Epithelial cell of proximal tubule (primary cell): ENCODE results near the gene SMIM36. TPM values are rescaled to one million over a fixed set of nuclear protein-coding genes. Genes with fewer than 3 reads are reported as not detected.
"Not testable (repeated sequence)": the region's sequence is repeated elsewhere in the genome, so short reads cannot be mapped to it uniquely, and the experiment has no call there.

ENCODE experiments used
- DNase-seq: peaks from one replicate; pipeline ENCODE4 v3.0.0-alpha.2; 2011; ENCODE audit warnings: low read depth
- H3K4me3 ChIP-seq: 2 replicates; pipeline ENCODE4 v1.5.1; 2011; ENCODE audit warnings: low read depth, mild to moderate bottlenecking, low read length
- CTCF ChIP-seq: conservative IDR thresholded peaks from 2 replicates; pipeline ENCODE4 v1.5.1; 2012; ENCODE audit warnings: low read depth, mild to moderate bottlenecking, low read length
- total RNA-seq: library from RNA; depleted of rRNA; stranded (reverse); fragments of >200 nt; gene quantifications from 2 replicates; pipeline ENCODE4 v1.2.3, GENCODE V29; 2015

The SMIM36 gene
- total RNA-seq, 1 donor from 2014 or later = not detected

- no peak overlapping the region for H3K4me3 ChIP-seq
- no peak for DNase-seq
- TF ChIP-seq CTCF = no peak
Observed at GRCh38 chr17:55411463-55411855, 99.8 kb downstream of the SMIM36 start.

GRCh38 chr17:55410722-55411462 is 100.4 kb downstream of the SMIM36 start:
- H3K4me3 ChIP-seq = no peak overlapping the region
- no peak for DNase-seq
- no peak for TF ChIP-seq CTCF

GRCh38 chr17:55409030-55409800 is 102.0 kb downstream of the SMIM36 start:
- no peak overlapping the region for H3K4me3 ChIP-seq
- TF ChIP-seq CTCF = no peak
- DNase-seq = no peak

GRCh38 chr17:55407641-55408566 is 103.3 kb downstream of the SMIM36 start:
- no peak for DNase-seq
- no peak for TF ChIP-seq CTCF
- no peak overlapping the region for H3K4me3 ChIP-seq

- TF ChIP-seq CTCF = no peak
- no peak for DNase-seq
- H3K4me3 ChIP-seq = no peak overlapping the region
Observed at GRCh38 chr17:55405600-55405999, 105.7 kb downstream of the SMIM36 start.

- not testable (repeated sequence) for DNase-seq, H3K4me3 ChIP-seq
Observed at GRCh38 chr17:55404197-55404596, 107.1 kb downstream of the SMIM36 start.

GRCh38 chr17:55402374-55402773 is 108.9 kb downstream of the SMIM36 start:
- TF ChIP-seq CTCF = no peak
- DNase-seq = no peak
- H3K4me3 ChIP-seq = no peak overlapping the region
